H1 (cell line): ENCODE results near the gene IRF4. TPM values are rescaled to one million over a fixed set of nuclear protein-coding genes. Genes with fewer than 3 reads are reported as not detected.
A peak's percentile ranks its signal among the peaks of the same experiment; 100 is the strongest.

Experiments used
- CTCF ChIA-PET: fragments of 300-600 bp; sonication (Branson Sonifier 250); formaldehyde crosslinking; loops from one replicate; lab custom pipeline; 2021; ENCODE audit not compliant: partially characterized antibody; lab: Charles Lee
- POLR2A ChIA-PET: fragments of 300-600 bp; sonication (Branson Sonifier 250); formaldehyde crosslinking; loops from one replicate; lab custom pipeline; 2021; ENCODE audit warnings: inconsistent platforms; ENCODE audit not compliant: partially characterized antibody; lab: Charles Lee
- DNase-seq, 2 experiments: peaks; one replicate each; pipeline versions ENCODE4 v3.0.0 to v3.0.0-alpha.2; 2010 to 2022; ENCODE audit warnings: low spot score in 2 of 2, low read depth in 1 of 2, mixed read lengths in 1 of 2
- FAIRE-seq: peaks from 2 replicates; lab custom pipeline; 2011; peaks lifted over from hg19 to GRCh38; lab: Jason Lieb, UNC
- H2AFZ ChIP-seq: 2 replicates; pipeline ENCODE4 v1.8.1; 2012; ENCODE audit warnings: low read length, inconsistent platforms
- H2AK5ac ChIP-seq: 2 replicates; pipeline ENCODE4 v1.6.1; 2013; ENCODE audit warnings: low read depth, low read length
- H2BK120ac ChIP-seq: replicated peaks from 2 replicates; pipeline ENCODE3; 2013; ENCODE audit warnings: low read depth, low read length, inconsistent platforms
- H2BK12ac ChIP-seq: 2 replicates; pipeline ENCODE4 v1.6.1; 2013; ENCODE audit warnings: low read depth, low read length
- H2BK15ac ChIP-seq: 2 replicates; pipeline ENCODE4 v1.6.1; 2013; ENCODE audit warnings: low read length
- H2BK20ac ChIP-seq: 2 replicates; pipeline ENCODE4 v1.6.1; 2013; ENCODE audit warnings: low read length
- H2BK5ac ChIP-seq: 2 replicates; pipeline ENCODE4 v1.6.1; 2013; ENCODE audit warnings: low read depth, low read length
- H3K14ac ChIP-seq: 2 replicates; pipeline ENCODE4 v1.6.1; 2013; ENCODE audit warnings: inconsistent platforms; ENCODE audit not compliant: insufficient read length
- H3K18ac ChIP-seq: 2 replicates; pipeline ENCODE4 v1.6.1; 2013; ENCODE audit warnings: low read length; ENCODE audit errors: extremely low read depth
- H3K23ac ChIP-seq: 2 replicates; pipeline ENCODE4 v1.6.1; 2013; ENCODE audit warnings: inconsistent platforms; ENCODE audit not compliant: insufficient read length
- H3K23me2 ChIP-seq: 2 replicates; pipeline ENCODE4 v1.6.1; 2013; ENCODE audit warnings: low read depth, low read length
- H3K27ac ChIP-seq: 2 replicates; pipeline ENCODE4 v1.6.1; 2011; ENCODE audit warnings: low read depth, low read length, inconsistent platforms
- H3K27me3 ChIP-seq, 4 experiments: replicated peaks in 1 of 4; 1 replicate in 1 of 4; 2 replicates in 3 of 4; pipeline versions ENCODE4 v1.6.1 to v1.8.1; 2011 to 2013; ENCODE audit warnings: low read length in 3 of 4, mild to moderate bottlenecking in 3 of 4, inconsistent platforms in 2 of 4, mixed read lengths in 2 of 4, moderate library complexity in 1 of 4; ENCODE audit not compliant: control insufficient read depth in 3 of 4, insufficient read depth in 3 of 4; ENCODE audit errors: extremely low read depth in 1 of 4
- H3K36me3 ChIP-seq, 4 experiments: 2 replicates each; pipeline versions ENCODE4 v1.6.1 to v1.8.1; 2011 to 2013; ENCODE audit warnings: mild to moderate bottlenecking in 4 of 4, low read length in 3 of 4, moderate library complexity in 2 of 4, control low read depth in 1 of 4, inconsistent platforms in 1 of 4; ENCODE audit not compliant: insufficient read depth in 4 of 4, control insufficient read depth in 2 of 4
- H3K4ac ChIP-seq: replicated peaks from 2 replicates; pipeline ENCODE3; 2013; ENCODE audit warnings: low read length, low read depth, mixed read lengths, inconsistent platforms; ENCODE audit not compliant: insufficient read length
- H3K4me1 ChIP-seq, 4 experiments: replicated peaks in 1 of 4; 1 replicate in 1 of 4; 2 replicates in 3 of 4; pipeline versions ENCODE4 v1.6.1 to v1.8.1; 2011 to 2013; ENCODE audit warnings: low read length in 3 of 4, inconsistent platforms in 2 of 4, mixed read lengths in 1 of 4; ENCODE audit not compliant: insufficient read depth in 4 of 4, control insufficient read depth in 3 of 4
- H3K4me2 ChIP-seq, 2 experiments: 2 replicates each; pipeline versions ENCODE4 v1.6.1 to v1.8.1; 2011 to 2013; ENCODE audit warnings: low read depth in 2 of 2, low read length in 2 of 2, control low read depth in 1 of 2, inconsistent platforms in 1 of 2, mild to moderate bottlenecking in 1 of 2; ENCODE audit not compliant: insufficient read depth in 1 of 2
- H3K4me3 ChIP-seq, 4 experiments: fragments of 200-600, 300-600 bp in 1 of 4; sonication (generic), shearing (Covaris generic), sonication (Bioruptor Twin) in 1 of 4; 2 replicates each; pipeline versions ENCODE4 v1.5.1 to v1.8.1; 2011 to 2016; ENCODE audit warnings: low read length in 4 of 4, low read depth in 3 of 4, control low read depth in 2 of 4, inconsistent platforms in 2 of 4, mild to moderate bottlenecking in 2 of 4, mixed read lengths in 1 of 4, moderate library complexity in 1 of 4; ENCODE audit not compliant: insufficient read depth in 2 of 4; ENCODE audit errors: extremely low read depth in 1 of 4
- H3K56ac ChIP-seq: replicated peaks from 2 replicates; pipeline ENCODE3; 2013; ENCODE audit warnings: low read depth, mild to moderate bottlenecking, mixed read lengths, low read length, inconsistent platforms; ENCODE audit not compliant: insufficient read length
- H3K79me1 ChIP-seq: 2 replicates; pipeline ENCODE4 v1.6.1; 2013; ENCODE audit warnings: low read depth, low read length, control low read depth
- H3K79me2 ChIP-seq, 2 experiments: 2 replicates each; pipeline versions ENCODE4 v1.6.1 to v1.8.1; 2012 to 2013; ENCODE audit warnings: low read length in 2 of 2, mild to moderate bottlenecking in 2 of 2, inconsistent platforms in 1 of 2; ENCODE audit not compliant: insufficient read depth in 2 of 2, control insufficient read depth in 1 of 2
- H3K9ac ChIP-seq, 4 experiments: replicated peaks in 1 of 4; 1 replicate in 1 of 4; 2 replicates in 3 of 4; pipeline versions ENCODE4 v1.6.1 to v1.8.1; 2011 to 2013; ENCODE audit warnings: low read depth in 3 of 4, low read length in 3 of 4, control low read depth in 2 of 4, mild to moderate bottlenecking in 2 of 4, moderate library complexity in 2 of 4, inconsistent platforms in 1 of 4; ENCODE audit errors: extremely low read depth in 1 of 4
- H3K9me3 ChIP-seq, 2 experiments: 2 replicates each; pipeline versions ENCODE4 v1.6.1 to v1.8.1; 2012 to 2013; ENCODE audit warnings: mild to moderate bottlenecking in 2 of 2, moderate library complexity in 2 of 2, control low read depth in 1 of 2, inconsistent platforms in 1 of 2, low read depth in 1 of 2, low read length in 1 of 2, mixed read lengths in 1 of 2; ENCODE audit not compliant: insufficient read depth in 2 of 2
- H4K20me1 ChIP-seq, 2 experiments: replicated peaks in 1 of 2; 2 replicates each; pipeline versions ENCODE3 to v1.8.1; 2011 to 2013; ENCODE audit warnings: inconsistent platforms in 2 of 2, low read length in 2 of 2, mild to moderate bottlenecking in 1 of 2; ENCODE audit not compliant: insufficient read depth in 2 of 2, control insufficient read depth in 1 of 2
- H4K5ac ChIP-seq: 2 replicates; pipeline ENCODE4 v1.6.1; 2013; ENCODE audit warnings: low read length, low read depth, mixed read lengths, inconsistent platforms; ENCODE audit not compliant: insufficient read length
- H4K8ac ChIP-seq: 2 replicates; pipeline ENCODE4 v1.8.0; 2013; ENCODE audit warnings: mild to moderate bottlenecking, moderate library complexity, low read length, inconsistent platforms; ENCODE audit not compliant: insufficient read depth; ENCODE audit errors: extremely low read depth
- H4K91ac ChIP-seq: replicated peaks from 2 replicates; pipeline ENCODE3; 2013; ENCODE audit warnings: low read length, mixed read lengths, inconsistent platforms; ENCODE audit not compliant: insufficient read length
- RAD21 ChIP-seq, 2 experiments: IDR thresholded peaks in 1 of 2; conservative IDR thresholded peaks in 1 of 2; 2 replicates each; pipeline ENCODE4 v1.6.1; 2011; ENCODE audit warnings: low read depth in 2 of 2, low read length in 2 of 2, improper control_type of control experiment in 1 of 2, inconsistent platforms in 1 of 2, mild to moderate bottlenecking in 1 of 2, moderate library complexity in 1 of 2
- WGBS, 2 experiments: shearing (Covaris generic) in 1 of 2; methylation state at CpG; one replicate each; pipeline versions ENCODE4 v1.1.6 to v1.1.7; 2013 to 2015; ENCODE audit warnings: low lambda C conversion rate in 2 of 2, mixed read lengths in 2 of 2, inconsistent platforms in 1 of 2, low coverage in 1 of 2, missing lambda C conversion rate in 1 of 2; ENCODE audit not compliant: insufficient replicate concordance in 2 of 2, insufficient coverage in 1 of 2, insufficient read length in 1 of 2; ENCODE audit errors: extremely low coverage in 1 of 2, missing lambda C conversion rate in 1 of 2; 5-methylcytosine and 5-hydroxymethylcytosine counted together
- polyA plus RNA-seq, 7 experiments: library from polyadenylated mRNA; depleted of rRNA in 3 of 7; stranded (reverse) in 5 of 7; unstranded in 2 of 7; fragments of >200 nt in 5 of 7; fragments of 200-250 nt in 2 of 7; gene quantifications; 1 replicate in 5 of 7; 2 replicates in 1 of 7; 4 replicates in 1 of 7; pipeline versions ENCODE4 v1.2.1 to v1.2.3, GENCODE V29; 2011 to 2013; ENCODE audit warnings: missing spikeins in 2 of 7, mixed read lengths in 2 of 7
- total RNA-seq: library from RNA; stranded (reverse); fragmentation: NEBNext Ultra II Directional; extraction: Animal tissue kit (Norgen Biotek cat#: 25700); gene quantifications from 2 replicates; pipeline ENCODE4 v1.2.1, GENCODE V29; 2021
- TF ChIP-seq, protein P1 (sequence below): IDR thresholded peaks from 2 replicates; pipeline ENCODE4 v1.6.1; 2011; ENCODE audit warnings: low read length, improper control_type of control experiment
- TF ChIP-seq, protein P2 (sequence below), 3 experiments: IDR thresholded peaks; 1 replicate in 2 of 3; 2 replicates in 1 of 3; pipeline versions ENCODE4 v1.5.1 to v1.6.1; 2011; ENCODE audit warnings: low read length in 3 of 3, mild to moderate bottlenecking in 3 of 3, inconsistent platforms in 2 of 3, low read depth in 1 of 3, moderate library complexity in 1 of 3; ENCODE audit not compliant: insufficient read depth in 1 of 3; ENCODE audit errors: control extremely low read depth in 1 of 3

Gene IRF4
- total and polyA plus RNA-seq, 2 of the 8 experiments (the other 6 are each of a cell fraction or from before 2014, with no cell fraction given) = 0.77 to 2.1 TPM

DNA sequence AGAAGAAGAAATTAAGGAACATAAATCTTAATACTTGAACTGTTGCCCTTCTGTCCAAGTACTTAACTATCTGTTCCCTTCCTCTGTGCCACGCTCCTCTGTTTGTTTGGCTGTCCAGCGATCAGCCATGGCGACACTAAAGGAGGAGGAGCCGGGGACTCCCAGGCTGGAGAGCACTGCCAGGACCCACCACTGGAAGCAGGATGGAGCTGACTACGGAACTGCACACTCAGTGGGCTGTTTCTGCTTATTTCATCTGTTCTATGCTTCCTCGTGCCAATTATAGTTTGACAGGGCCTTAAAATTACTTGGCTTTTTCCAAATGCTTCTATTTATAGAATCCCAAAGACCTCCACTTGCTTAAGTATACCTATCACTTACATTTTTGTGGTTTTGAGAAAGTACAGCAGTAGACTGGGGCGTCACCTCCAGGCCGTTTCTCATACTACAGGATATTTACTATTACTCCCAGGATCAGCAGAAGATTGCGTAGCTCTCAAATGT is 17.1 kb downstream of the IRF4 start:
- Histone ChIP-seq H3K14ac (no peak overlapping the region), H3K23me2 (no peaks in the 10 kb centered on the region), H2BK15ac (no peak overlapping the region), H2BK120ac (no peak overlapping the region), H3K27ac (no peak overlapping the region), H3K56ac (no peak overlapping the region), H4K91ac (no peak overlapping the region), H2AFZ (no peak overlapping the region), H3K9me3 (no peaks in the 10 kb centered on the region), H3K9ac (no peak overlapping the region), H3K4me3 (no peak overlapping the region), H3K4me1 (peaks cover 0 to 4% (median 0%) of the 10 kb centered on the region in 4 experiments; a peak in 1 of 7 replicates), H3K18ac (no peak overlapping the region), H3K79me1 (no peaks in the 10 kb centered on the region), H4K5ac (no peak overlapping the region), H3K4me2 (no peak overlapping the region), H4K20me1 (no peaks in the 10 kb centered on the region), H2BK5ac (no peak overlapping the region), H2BK20ac (no peak overlapping the region), H3K27me3 (no peaks in the 10 kb centered on the region), H2AK5ac (no peak overlapping the region), H3K79me2 (no peaks in the 10 kb centered on the region), H2BK12ac (no peak overlapping the region), H3K23ac (no peak overlapping the region), H3K36me3 (no peaks in the 10 kb centered on the region; a peak in 1 of 8 replicates), H4K8ac (no peak overlapping the region), H3K4ac (no peak overlapping the region)
- peak; percentile 48 for FAIRE-seq
- POLR2A ChIA-PET = no interaction called here
- WGBS, 2 experiments = 70% methylated on average over 9 of the region's 9 CpGs; no CpG with 5 or more reads in 1 of the 2 experiments
- no peak for DNase-seq
- CTCF ChIA-PET = interaction anchor here (0.5 to 5.7 kb wide), 34 partner anchors 9 to 1368 kb away, joined by 3 to 35 read pairs (median 5); partner anchors contain the start of gene IRF4
- peak in 1 of 2 experiments; percentile 53 for TF ChIP-seq RAD21 (IDR thresholded peaks at IDR 0.05 in 1 of 2, conservative IDR thresholded peaks at IDR 0.05 in 1 of 2; ENCODE audit: low read depth in 2 of 2, low read length in 2 of 2)
- TF ChIP-seq, protein P1, sequence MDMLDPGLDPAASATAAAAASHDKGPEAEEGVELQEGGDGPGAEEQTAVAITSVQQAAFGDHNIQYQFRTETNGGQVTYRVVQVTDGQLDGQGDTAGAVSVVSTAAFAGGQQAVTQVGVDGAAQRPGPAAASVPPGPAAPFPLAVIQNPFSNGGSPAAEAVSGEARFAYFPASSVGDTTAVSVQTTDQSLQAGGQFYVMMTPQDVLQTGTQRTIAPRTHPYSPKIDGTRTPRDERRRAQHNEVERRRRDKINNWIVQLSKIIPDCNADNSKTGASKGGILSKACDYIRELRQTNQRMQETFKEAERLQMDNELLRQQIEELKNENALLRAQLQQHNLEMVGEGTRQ = no peak
- TF ChIP-seq, protein P2, sequence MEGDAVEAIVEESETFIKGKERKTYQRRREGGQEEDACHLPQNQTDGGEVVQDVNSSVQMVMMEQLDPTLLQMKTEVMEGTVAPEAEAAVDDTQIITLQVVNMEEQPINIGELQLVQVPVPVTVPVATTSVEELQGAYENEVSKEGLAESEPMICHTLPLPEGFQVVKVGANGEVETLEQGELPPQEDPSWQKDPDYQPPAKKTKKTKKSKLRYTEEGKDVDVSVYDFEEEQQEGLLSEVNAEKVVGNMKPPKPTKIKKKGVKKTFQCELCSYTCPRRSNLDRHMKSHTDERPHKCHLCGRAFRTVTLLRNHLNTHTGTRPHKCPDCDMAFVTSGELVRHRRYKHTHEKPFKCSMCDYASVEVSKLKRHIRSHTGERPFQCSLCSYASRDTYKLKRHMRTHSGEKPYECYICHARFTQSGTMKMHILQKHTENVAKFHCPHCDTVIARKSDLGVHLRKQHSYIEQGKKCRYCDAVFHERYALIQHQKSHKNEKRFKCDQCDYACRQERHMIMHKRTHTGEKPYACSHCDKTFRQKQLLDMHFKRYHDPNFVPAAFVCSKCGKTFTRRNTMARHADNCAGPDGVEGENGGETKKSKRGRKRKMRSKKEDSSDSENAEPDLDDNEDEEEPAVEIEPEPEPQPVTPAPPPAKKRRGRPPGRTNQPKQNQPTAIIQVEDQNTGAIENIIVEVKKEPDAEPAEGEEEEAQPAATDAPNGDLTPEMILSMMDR (IDR thresholded peaks at IDR 0.05; ENCODE audit: control extremely low read depth in 1 of 3, insufficient read depth in 1 of 3, low read depth in 1 of 3, low read length in 3 of 3) = peak; percentile 51 to 62 (median 53)
